DOHH2 (cell line): ENCODE data around the gene VILL.

Experiments used
- H3F3A ChIP-seq: fragments of 200-600 bp; sonication (generic), shearing (Covaris generic); 2 replicates; pipeline ENCODE4 v1.6.0; 2016; ENCODE audit warnings: antibody characterized with exemption, mild to moderate bottlenecking; ENCODE audit not compliant: control insufficient read depth, insufficient read depth
- H3K27ac ChIP-seq: fragments of 200-600 bp; sonication (generic); 2 replicates; pipeline ENCODE4 v1.5.1; 2014; ENCODE audit warnings: low read depth, mild to moderate bottlenecking, low read length, moderate library complexity
- H3K27me3 ChIP-seq: fragments of 200-600 bp; sonication (generic); 2 replicates; pipeline ENCODE4 v1.6.1; 2014; ENCODE audit warnings: mild to moderate bottlenecking, low read length, mixed read lengths; ENCODE audit not compliant: control insufficient read depth
- H3K36me3 ChIP-seq: fragments of 200-600 bp; sonication (generic); 2 replicates; pipeline ENCODE4 v1.6.1; 2014; ENCODE audit warnings: mild to moderate bottlenecking, low read length, moderate library complexity, mixed read lengths; ENCODE audit not compliant: control insufficient read depth
- H3K4me1 ChIP-seq: fragments of 200-600 bp; sonication (generic); 2 replicates; pipeline ENCODE4 v1.6.1; 2014; ENCODE audit warnings: mild to moderate bottlenecking, low read length, mixed read lengths; ENCODE audit not compliant: control insufficient read depth
- H3K4me2 ChIP-seq: fragments of 200-600 bp; sonication (generic); 2 replicates; pipeline ENCODE4 v1.6.0; 2014; ENCODE audit warnings: mild to moderate bottlenecking, low read length, moderate library complexity
- H3K4me3 ChIP-seq: fragments of 200-600 bp; sonication (generic); 2 replicates; pipeline ENCODE4 v1.5.1; 2014; ENCODE audit warnings: mild to moderate bottlenecking, low read length, mixed read lengths
- H3K79me2 ChIP-seq: fragments of 200-600 bp; sonication (generic); 2 replicates; pipeline ENCODE4 v1.6.1; 2014; ENCODE audit warnings: mild to moderate bottlenecking, low read length, mixed read lengths; ENCODE audit not compliant: control insufficient read depth
- H3K9me2 ChIP-seq: fragments of 200-600 bp; sonication (generic); replicated peaks from 2 replicates; pipeline ENCODE4 v1.6.1; 2014; ENCODE audit warnings: mild to moderate bottlenecking, low read length, mixed read lengths; ENCODE audit not compliant: control insufficient read depth
- H3K9me3 ChIP-seq: fragments of 200-600 bp; sonication (generic); 2 replicates; pipeline ENCODE4 v1.6.1; 2014; ENCODE audit warnings: antibody characterized with exemption, low read length, mixed read lengths; ENCODE audit not compliant: control insufficient read depth, insufficient read depth
- H4K20me1 ChIP-seq: fragments of 200-600 bp; sonication (generic); 2 replicates; pipeline ENCODE4 v1.6.0; 2014; ENCODE audit warnings: low read depth, mild to moderate bottlenecking, antibody characterized with exemption, low read length, moderate library complexity; ENCODE audit not compliant: control insufficient read depth, insufficient read depth
- CTCF ChIP-seq: fragments of 200-600 bp; sonication (generic); IDR thresholded peaks from one replicate; pipeline ENCODE4 v1.5.1; 2014; ENCODE audit warnings: antibody characterized with exemption, mild to moderate bottlenecking, low read depth, low read length; ENCODE audit not compliant: poor library complexity, severe bottlenecking
- EZH2phosphoT487 ChIP-seq: fragments of 200-600 bp; sonication (generic); IDR thresholded peaks from 2 replicates; pipeline ENCODE4 v1.6.1; 2017; ENCODE audit warnings: borderline replicate concordance, mild to moderate bottlenecking, antibody characterized with exemption, low read length, moderate library complexity, mixed read lengths

The VILL gene

GRCh38 chr3:37945156-37945806 lies 45.3 kb upstream of the VILL start:
- Histone ChIP-seq H3K79me2 (no peaks in the 10 kb centered on the region), H4K20me1 (no peaks in the 10 kb centered on the region), H3K27me3 (peaks cover 3% of the 10 kb centered on the region; the same call in 1 of the 2 replicates), H3K9me3 (no peaks in the 10 kb centered on the region), H3K4me1 (no peaks in the 10 kb centered on the region), H3F3A (no peaks in the 10 kb centered on the region), H3K4me3 (no peak overlapping the region), H3K27ac (no peak overlapping the region), H3K36me3 (no peaks in the 10 kb centered on the region), H3K4me2 (no peak overlapping the region), H3K9me2 (no peaks in the 10 kb centered on the region)
- TF ChIP-seq CTCF (no peak), EZH2phosphoT487 (no peak)

GRCh38 chr3:37945807-37946530 lies 44.6 kb upstream of the VILL start:
- TF ChIP-seq CTCF (no peak), EZH2phosphoT487 (no peak)
- no peaks in the 10 kb centered on the region for H3K36me3 ChIP-seq
- H3K9me3 ChIP-seq, result no peaks in the 10 kb centered on the region
- no peak overlapping the region for H3K27ac ChIP-seq
- no peaks in the 10 kb centered on the region for H3K79me2 ChIP-seq
- H3K4me3 ChIP-seq, result no peak overlapping the region
- H3F3A ChIP-seq, result no peaks in the 10 kb centered on the region
- peaks cover 3% of the 10 kb centered on the region; the same call in 1 of the 2 replicates for H3K27me3 ChIP-seq
- H3K4me1 ChIP-seq, result no peaks in the 10 kb centered on the region
- H3K9me2 ChIP-seq, result no peaks in the 10 kb centered on the region
- no peak overlapping the region for H3K4me2 ChIP-seq
- no peaks in the 10 kb centered on the region for H4K20me1 ChIP-seq

GRCh38 chr3:37946531-37946889 lies 44.1 kb upstream of the VILL start:
- no peaks in the 10 kb centered on the region for H3F3A ChIP-seq
- no peaks in the 10 kb centered on the region for H3K9me2 ChIP-seq
- H3K4me3 ChIP-seq, result no peak overlapping the region
- TF ChIP-seq CTCF (no peak), EZH2phosphoT487 (no peak)
- H3K36me3 ChIP-seq, result no peaks in the 10 kb centered on the region
- H3K27me3 ChIP-seq, result peaks cover 3% of the 10 kb centered on the region; the same call in 1 of the 2 replicates
- H3K9me3 ChIP-seq, result no peaks in the 10 kb centered on the region
- no peaks in the 10 kb centered on the region for H4K20me1 ChIP-seq
- H3K27ac ChIP-seq, result no peak overlapping the region
- no peaks in the 10 kb centered on the region for H3K4me1 ChIP-seq
- no peak overlapping the region for H3K4me2 ChIP-seq
- H3K79me2 ChIP-seq, result no peaks in the 10 kb centered on the region
